SH-SY5Y (cell line): ENCODE results near the gene BARX1.

Source experiments
- GATA2 ChIP-seq: IDR thresholded peaks from 2 replicates; pipeline ENCODE4 v1.6.1; 2011; ENCODE audit warnings: mild to moderate bottlenecking, low read depth, low read length
- GATA3 ChIP-seq: IDR thresholded peaks from 2 replicates; pipeline ENCODE4 v1.6.1; 2011; ENCODE audit warnings: low read depth, mild to moderate bottlenecking, low read length, moderate library complexity

DNA sequence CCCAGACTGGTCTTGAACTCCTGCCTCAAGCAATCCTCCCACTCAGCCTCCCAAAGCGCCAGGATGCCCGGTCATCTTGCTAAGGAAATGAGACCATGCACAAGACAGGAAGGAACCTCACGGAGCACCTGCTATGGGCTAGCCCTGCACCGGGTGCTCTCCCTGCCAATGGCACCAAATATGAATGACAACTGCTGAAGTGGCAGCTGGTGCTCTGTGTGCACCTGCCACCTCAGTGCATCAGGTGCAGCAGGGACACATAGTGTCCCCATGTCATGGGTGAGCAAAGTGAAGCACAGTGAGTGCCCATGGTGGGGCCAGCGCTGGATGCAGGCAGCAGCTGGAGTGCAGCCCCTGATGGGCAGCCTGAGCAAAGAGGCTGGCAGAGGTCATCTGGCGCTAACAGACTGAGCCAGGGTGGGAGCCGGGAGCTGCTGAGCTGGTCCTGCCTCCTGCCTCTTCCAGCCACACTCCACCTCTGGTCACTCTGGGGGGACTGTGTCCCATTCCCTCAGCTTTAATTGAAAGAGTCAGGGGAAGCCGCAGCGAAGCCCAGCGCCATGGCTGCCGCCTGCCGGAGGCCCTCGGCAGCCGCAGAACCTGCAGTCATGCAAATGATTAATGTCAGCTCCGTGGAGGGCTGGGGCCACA is 46.4 kb downstream of the BARX1 start:
- TF ChIP-seq GATA2: no peak
- TF ChIP-seq GATA3: no peak
